SH-SY5Y (cell line): ENCODE results near the gene TPI1.

Source experiments
- GATA2 ChIP-seq: IDR thresholded peaks from 2 replicates; pipeline ENCODE4 v1.6.1; 2011; ENCODE audit warnings: mild to moderate bottlenecking, low read depth, low read length
- GATA3 ChIP-seq: IDR thresholded peaks from 2 replicates; pipeline ENCODE4 v1.6.1; 2011; ENCODE audit warnings: low read depth, mild to moderate bottlenecking, low read length, moderate library complexity

- no peak for TF ChIP-seq GATA3
- TF ChIP-seq GATA2: no peak
Observed at GRCh38 chr12:6824901-6825381, 42.4 kb upstream of the TPI1 start.
